SH-SY5Y (cell line): ENCODE measurements around the gene MYO1B.

Experiments used
- GATA2 ChIP-seq: IDR thresholded peaks from 2 replicates; pipeline ENCODE4 v1.6.1; 2011; ENCODE audit warnings: mild to moderate bottlenecking, low read depth, low read length
- GATA3 ChIP-seq: IDR thresholded peaks from 2 replicates; pipeline ENCODE4 v1.6.1; 2011; ENCODE audit warnings: low read depth, mild to moderate bottlenecking, low read length, moderate library complexity

DNA sequence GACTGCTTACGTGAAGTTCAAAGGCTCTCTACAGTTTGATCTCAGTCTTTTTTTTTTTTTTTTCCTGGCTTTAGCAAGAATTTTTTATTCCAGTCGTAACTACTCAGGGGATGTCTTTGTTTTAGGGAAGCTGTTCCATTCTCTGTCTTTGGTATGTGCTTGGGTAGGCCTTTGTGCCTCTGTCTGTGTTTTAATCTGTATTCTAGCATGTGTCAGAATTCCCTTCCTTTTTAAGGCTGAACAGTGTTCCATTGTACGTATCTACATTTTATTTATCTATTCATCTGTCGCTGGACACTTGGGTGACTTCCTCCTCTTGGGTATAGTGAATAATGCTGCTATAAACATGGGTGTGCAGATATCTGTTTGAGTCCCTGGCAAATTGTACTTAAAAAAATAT lies 42.6 kb downstream of the MYO1B start:
- TF ChIP-seq GATA2 (no peak), GATA3 (no peak)
